H9 (cell line): ENCODE results near the gene ZGLP1. TPM values are rescaled to one million over a fixed set of nuclear protein-coding genes. Genes with fewer than 3 reads are reported as not detected.

Experiments used
- DNase-seq: peaks from one replicate; pipeline ENCODE4 v3.0.0-alpha.2; 2017
- H2AFZ ChIP-seq: one replicate; pipeline ENCODE4 v1.6.1; 2013; ENCODE audit warnings: mild to moderate bottlenecking, low read length, control low read depth, moderate library complexity
- H2AK5ac ChIP-seq: 2 replicates; pipeline ENCODE4 v1.6.1; 2013; ENCODE audit warnings: low read length, control low read depth, mixed read lengths; ENCODE audit not compliant: insufficient read length
- H2BK120ac ChIP-seq: one replicate; pipeline ENCODE4 v1.6.1; 2013; ENCODE audit warnings: low read depth, mild to moderate bottlenecking, low read length, control low read depth, inconsistent platforms; ENCODE audit not compliant: poor library complexity, severe bottlenecking
- H2BK12ac ChIP-seq: 2 replicates; pipeline ENCODE4 v1.6.1; 2013; ENCODE audit warnings: low read length, control low read depth, mixed read lengths, low read depth; ENCODE audit not compliant: insufficient read length
- H2BK15ac ChIP-seq: 2 replicates; pipeline ENCODE4 v1.6.1; 2013; ENCODE audit warnings: low read depth, low read length, control low read depth
- H2BK20ac ChIP-seq: one replicate; pipeline ENCODE4 v1.6.1; 2013; ENCODE audit warnings: low read depth, mild to moderate bottlenecking, low read length, control low read depth, inconsistent platforms; ENCODE audit not compliant: poor library complexity, severe bottlenecking
- H2BK5ac ChIP-seq: 2 replicates; pipeline ENCODE4 v1.6.1; 2013; ENCODE audit warnings: low read length, control low read depth, mixed read lengths; ENCODE audit not compliant: insufficient read length
- H3K14ac ChIP-seq: 2 replicates; pipeline ENCODE4 v1.6.1; 2013; ENCODE audit warnings: low read length, control low read depth; ENCODE audit not compliant: insufficient read depth
- H3K18ac ChIP-seq: 2 replicates; pipeline ENCODE4 v1.6.1; 2013; ENCODE audit warnings: low read depth, mild to moderate bottlenecking, mixed read lengths, low read length, control low read depth; ENCODE audit not compliant: insufficient read length
- H3K23ac ChIP-seq: 2 replicates; pipeline ENCODE4 v1.6.1; 2013; ENCODE audit warnings: low read length, control low read depth, mixed read lengths, low read depth; ENCODE audit not compliant: insufficient read length
- H3K23me2 ChIP-seq: 2 replicates; pipeline ENCODE4 v1.6.1; 2013; ENCODE audit warnings: low read depth, mild to moderate bottlenecking, mixed read lengths, low read length, control low read depth; ENCODE audit not compliant: insufficient read length, poor library complexity, severe bottlenecking
- H3K27ac ChIP-seq: 2 replicates; pipeline ENCODE4 v1.5.1; 2013; ENCODE audit warnings: low read length, control low read depth, mixed read lengths, low read depth; ENCODE audit not compliant: insufficient read length
- H3K27me3 ChIP-seq: 2 replicates; pipeline ENCODE4 v1.6.1; 2013; ENCODE audit warnings: low read length, control low read depth, inconsistent platforms; ENCODE audit not compliant: insufficient read depth
- H3K4ac ChIP-seq: 2 replicates; pipeline ENCODE4 v1.6.1; 2013; ENCODE audit warnings: low read depth, mild to moderate bottlenecking, control low read depth, inconsistent platforms, low read length, moderate library complexity
- H3K4me1 ChIP-seq: 2 replicates; pipeline ENCODE4 v1.6.1; 2013; ENCODE audit warnings: low read length, control low read depth, inconsistent platforms; ENCODE audit not compliant: insufficient read depth
- H3K4me2 ChIP-seq: 2 replicates; pipeline ENCODE4 v1.6.1; 2013; ENCODE audit warnings: low read length, control low read depth, mixed read lengths; ENCODE audit not compliant: insufficient read length, insufficient read depth
- H3K56ac ChIP-seq: 2 replicates; pipeline ENCODE4 v1.6.1; 2013; ENCODE audit warnings: low read depth, mild to moderate bottlenecking, mixed read lengths, low read length, control low read depth; ENCODE audit not compliant: insufficient read length
- H3K79me1 ChIP-seq: 2 replicates; pipeline ENCODE4 v1.6.1; 2013; ENCODE audit warnings: low read depth, mild to moderate bottlenecking, moderate library complexity, low read length, control low read depth, inconsistent platforms; ENCODE audit not compliant: insufficient read depth, poor library complexity, severe bottlenecking
- H3K79me2 ChIP-seq: 2 replicates; pipeline ENCODE4 v1.6.1; 2013; ENCODE audit warnings: low read length, control low read depth, inconsistent platforms; ENCODE audit not compliant: insufficient read depth
- H3K9ac ChIP-seq: 2 replicates; pipeline ENCODE4 v1.6.1; 2013; ENCODE audit warnings: low read length, control low read depth, mixed read lengths; ENCODE audit not compliant: insufficient read length; ENCODE audit errors: extremely low read depth
- H3K9me3 ChIP-seq: one replicate; pipeline ENCODE4 v1.6.1; 2013; ENCODE audit warnings: low read depth, low read length, inconsistent platforms; ENCODE audit not compliant: control insufficient read depth
- H3T11ph ChIP-seq: one replicate; pipeline ENCODE4 v1.6.1; 2013; ENCODE audit warnings: mild to moderate bottlenecking, low read length, control low read depth, inconsistent platforms
- H4K20me1 ChIP-seq: one replicate; pipeline ENCODE4 v1.6.1; 2013; ENCODE audit not compliant: control insufficient read depth, insufficient read length, insufficient read depth
- H4K5ac ChIP-seq: 2 replicates; pipeline ENCODE4 v1.6.1; 2013; ENCODE audit warnings: low read depth, mild to moderate bottlenecking, mixed read lengths, low read length, control low read depth; ENCODE audit not compliant: insufficient read length
- H4K8ac ChIP-seq: replicated peaks from 2 replicates; pipeline ENCODE4 v1.6.1; 2013; ENCODE audit warnings: low read length, control low read depth, mixed read lengths, low read depth; ENCODE audit not compliant: insufficient read length
- H4K91ac ChIP-seq: 2 replicates; pipeline ENCODE4 v1.6.1; 2013; ENCODE audit warnings: low read depth, mild to moderate bottlenecking, moderate library complexity, mixed read lengths, low read length, control low read depth; ENCODE audit not compliant: insufficient read length
- H3K27ac Mint-ChIP-seq, 3 experiments: 2 replicates in 2 of 3; 3 replicates in 1 of 3; pipeline ENCODE4 v1.8.0; 2020 to 2021; ENCODE audit warnings: mixed read lengths in 3 of 3, mild to moderate bottlenecking in 1 of 3, moderate library complexity in 1 of 3
- H3K27me3 Mint-ChIP-seq: 2 replicates; pipeline ENCODE4 v1.8.0; 2021; ENCODE audit warnings: low read depth, mild to moderate bottlenecking, moderate library complexity, mixed read lengths
- H3K36me3 Mint-ChIP-seq, 3 experiments: 2 replicates in 2 of 3; 3 replicates in 1 of 3; pipeline ENCODE4 v1.8.0; 2020 to 2021; ENCODE audit warnings: low read depth in 3 of 3, mixed read lengths in 3 of 3; ENCODE audit not compliant: insufficient read depth in 1 of 3
- H3K4me1 Mint-ChIP-seq, 2 experiments: 2 replicates each; pipeline ENCODE4 v1.8.0; 2020; ENCODE audit warnings: mixed read lengths in 2 of 2
- H3K4me3 Mint-ChIP-seq, 2 experiments: 2 replicates in 1 of 2; 3 replicates in 1 of 2; pipeline ENCODE4 v1.8.0; 2020 to 2021; ENCODE audit warnings: mild to moderate bottlenecking in 2 of 2, mixed read lengths in 2 of 2, moderate library complexity in 1 of 2
- H3K9me3 Mint-ChIP-seq, 2 experiments: 2 replicates in 1 of 2; 3 replicates in 1 of 2; pipeline ENCODE4 v1.8.0; 2020; ENCODE audit warnings: mild to moderate bottlenecking in 2 of 2, mixed read lengths in 2 of 2, moderate library complexity in 1 of 2
- CTCF ChIP-seq: fragments of 200-600 bp; sonication (generic); conservative IDR thresholded peaks from 3 replicates; pipeline ENCODE4 v1.8.0; 2021; ENCODE audit warnings: antibody characterized with exemption, mild to moderate bottlenecking
- WGBS: extraction: QIAGEN DNeasy Blood & Tissue Kit; methylation state at CpG from one replicate; pipeline ENCODE4 v1.1.7; 2013; ENCODE audit warnings: missing lambda C conversion rate, low lambda C conversion rate, mixed read lengths; ENCODE audit not compliant: insufficient read length; ENCODE audit errors: extremely low coverage; 5-methylcytosine and 5-hydroxymethylcytosine counted together
- total RNA-seq: library from RNA; stranded (reverse); gene quantifications from 2 replicates; pipeline ENCODE4 v1.2.1, GENCODE V29; 2021

ZGLP1 gene
- total RNA-seq, 1 experiment from 2014 or later = 6.9 TPM

DNA sequence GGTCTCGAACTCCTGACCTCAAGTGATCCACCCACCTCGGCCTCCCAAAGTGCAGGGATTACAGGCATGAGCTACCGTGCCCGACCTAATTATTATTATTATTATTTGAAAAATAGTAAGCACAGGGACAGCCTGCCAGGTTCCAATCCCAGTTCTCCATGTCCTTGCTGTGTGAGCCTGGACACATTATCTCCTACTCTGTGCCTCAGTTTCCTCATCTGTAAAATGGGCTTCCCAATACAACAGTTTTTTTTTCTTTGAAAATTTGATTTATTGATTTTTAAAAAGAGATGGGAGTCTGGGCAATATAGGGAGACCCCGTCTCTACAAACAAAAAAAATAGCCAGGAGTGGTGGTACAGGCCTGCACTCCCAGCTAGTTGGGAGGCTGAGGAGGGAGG is 3.3 kb downstream of the ZGLP1 start:
- Histone ChIP-seq H3K27ac (no peak overlapping the region), H3K23me2 (no peaks in the 10 kb centered on the region), H2BK5ac (no peak overlapping the region), H3K23ac (no peak overlapping the region), H3K56ac (no peak overlapping the region), H3K4me1 (no peaks in the 10 kb centered on the region), H2BK20ac (no peak overlapping the region), H2BK15ac (no peak overlapping the region), H3K14ac (no peak overlapping the region), H3K18ac (no peak overlapping the region), H4K91ac (no peak overlapping the region), H4K5ac (no peak overlapping the region), H3K4ac (no peak overlapping the region), H3K4me2 (no peak overlapping the region), H4K20me1 (no peaks in the 10 kb centered on the region), H3K9ac (no peak overlapping the region), H3K9me3 (no peaks in the 10 kb centered on the region), H4K8ac (no peak overlapping the region), H2BK12ac (no peak overlapping the region), H3T11ph (no peak overlapping the region), H3K79me2 (no peaks in the 10 kb centered on the region), H2BK120ac (no peak overlapping the region), H2AK5ac (no peak overlapping the region), H3K79me1 (no peaks in the 10 kb centered on the region), H3K27me3 (no peaks in the 10 kb centered on the region), H2AFZ (no peak overlapping the region)
- Mint-ChIP-seq H3K27ac (no peak overlapping the region), H3K4me3 (no peak overlapping the region), H3K27me3 (peaks cover 7% of the 10 kb centered on the region), H3K9me3 (no peaks in the 10 kb centered on the region), H3K36me3 (peaks cover 5 to 17% (median 6%) of the 10 kb centered on the region in 3 experiments; a peak in 4 of 7 replicates), H3K4me1 (0 out of 4 replicates have a peak, but pooled peaks cover 0 to 4% of the 10 kb centered on the region in 2 experiments)
- TF ChIP-seq CTCF = no peak
- DNase-seq = no peak
- WGBS = no CpG with 5 or more reads among the region's 5 CpGs
